ENCODE measurements around the gene FAM32A.

DNA sequence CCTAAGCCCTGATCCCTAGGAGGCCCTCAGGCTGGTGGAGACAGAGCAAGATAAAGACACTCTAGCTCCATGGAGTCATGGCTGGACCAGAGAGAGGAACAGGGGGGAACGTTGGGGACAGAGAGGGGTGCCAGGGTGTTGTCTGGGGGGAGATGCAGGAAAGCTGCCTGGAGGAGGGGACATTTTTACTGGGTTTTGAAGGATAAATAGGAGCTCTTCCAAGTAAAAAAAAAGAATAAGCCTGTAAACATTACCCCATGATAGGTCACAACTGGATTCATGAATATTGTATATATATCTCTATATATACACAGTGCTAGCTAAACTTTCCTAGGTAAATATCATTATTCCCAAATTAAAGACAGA is 41.0 kb upstream of the FAM32A start:
- TF ChIP-seq, protein P1, sequence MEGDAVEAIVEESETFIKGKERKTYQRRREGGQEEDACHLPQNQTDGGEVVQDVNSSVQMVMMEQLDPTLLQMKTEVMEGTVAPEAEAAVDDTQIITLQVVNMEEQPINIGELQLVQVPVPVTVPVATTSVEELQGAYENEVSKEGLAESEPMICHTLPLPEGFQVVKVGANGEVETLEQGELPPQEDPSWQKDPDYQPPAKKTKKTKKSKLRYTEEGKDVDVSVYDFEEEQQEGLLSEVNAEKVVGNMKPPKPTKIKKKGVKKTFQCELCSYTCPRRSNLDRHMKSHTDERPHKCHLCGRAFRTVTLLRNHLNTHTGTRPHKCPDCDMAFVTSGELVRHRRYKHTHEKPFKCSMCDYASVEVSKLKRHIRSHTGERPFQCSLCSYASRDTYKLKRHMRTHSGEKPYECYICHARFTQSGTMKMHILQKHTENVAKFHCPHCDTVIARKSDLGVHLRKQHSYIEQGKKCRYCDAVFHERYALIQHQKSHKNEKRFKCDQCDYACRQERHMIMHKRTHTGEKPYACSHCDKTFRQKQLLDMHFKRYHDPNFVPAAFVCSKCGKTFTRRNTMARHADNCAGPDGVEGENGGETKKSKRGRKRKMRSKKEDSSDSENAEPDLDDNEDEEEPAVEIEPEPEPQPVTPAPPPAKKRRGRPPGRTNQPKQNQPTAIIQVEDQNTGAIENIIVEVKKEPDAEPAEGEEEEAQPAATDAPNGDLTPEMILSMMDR (IDR thresholded peaks at IDR 0.05; ENCODE audit: low read depth, low read length), result no peak
- TF ChIP-seq EZH2phosphoT487 (IDR thresholded peaks at IDR 0.05; ENCODE audit: low read depth), result no peak
